Measurements from ENCODE around the gene ARMH4. TPM values are rescaled to one million over a fixed set of nuclear protein-coding genes. Genes with fewer than 3 reads are reported as not detected.

The ARMH4 gene
- total and polyA plus RNA-seq, 10 of the 15 experiments (the other 5 are each of a cell fraction or from before 2014, with no cell fraction given) = 0.50 to 0.97 (median 0.60) TPM; not detected in 7

DNA sequence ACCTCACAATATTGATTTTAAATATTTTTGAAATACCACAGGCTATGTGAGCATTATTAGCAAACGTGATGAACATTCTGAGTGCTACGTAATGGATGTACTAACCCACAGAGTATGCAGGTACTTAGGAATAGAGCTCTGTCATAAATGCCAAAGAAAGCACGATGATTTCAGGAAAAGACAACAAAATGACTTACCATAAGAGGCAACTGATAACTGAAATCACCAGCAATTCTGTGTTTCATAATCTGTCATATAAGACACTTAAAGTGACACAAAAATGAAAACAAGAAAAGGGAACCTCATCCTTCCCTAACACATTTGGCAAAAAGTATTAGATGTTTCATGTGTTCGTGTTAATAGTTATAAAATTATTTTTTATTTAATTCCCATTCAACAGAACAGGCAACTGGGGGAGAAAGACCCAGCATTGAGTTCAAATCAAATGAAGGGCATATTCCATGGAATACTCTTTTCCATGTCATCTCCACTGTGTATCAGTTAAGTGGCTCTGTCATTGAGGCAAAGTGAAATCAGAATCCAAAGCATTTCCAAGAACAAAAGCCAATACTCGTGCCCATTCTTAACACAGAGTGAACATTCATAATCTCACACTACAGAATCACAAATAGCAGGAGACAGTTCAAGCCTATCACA lies 30.4 kb downstream of the ARMH4 start (continued):
- TF ChIP-seq USF2 (IDR thresholded peaks at IDR 0.05; ENCODE audit: borderline replicate concordance, low read depth, low read length) (no peak), ZSCAN29 (IDR thresholded peaks at IDR 0.05) (no peak)

GRCh38 chr14:58119381-58119780 lies 32.6 kb downstream of the ARMH4 start:
- Histone ChIP-seq H3K27me3 (replicated peaks in 1 of 2; ENCODE audit: control insufficient read depth in 2 of 2, insufficient read depth in 2 of 2, low read length in 1 of 2) (no peaks in the 10 kb centered on the region), H3K9ac (ENCODE audit: control insufficient read depth, insufficient read depth, low read length) (no peak overlapping the region), H3K4me3 (no peak overlapping the region), H4K20me1 (ENCODE audit: control insufficient read depth, insufficient read depth) (no peaks in the 10 kb centered on the region), H3K79me2 (ENCODE audit: control insufficient read depth, insufficient read depth, low read length) (no peaks in the 10 kb centered on the region), H3K9me3 (replicated peaks; ENCODE audit: control insufficient read depth, insufficient read depth, low read length) (no peaks in the 10 kb centered on the region), H3K4me2 (ENCODE audit: control insufficient read depth, insufficient read depth) (no peak overlapping the region), H3K27ac (ENCODE audit: control insufficient read depth, insufficient read depth) (no peak overlapping the region), H3K4me1 (ENCODE audit: control insufficient read depth, insufficient read depth, low read length) (no peaks in the 10 kb centered on the region), H2AFZ (ENCODE audit: control insufficient read depth, low read depth, low read length) (no peak overlapping the region), H3K36me3 (ENCODE audit: control insufficient read depth in 2 of 2, insufficient read depth in 2 of 2, low read length in 1 of 2) (no peaks in the 10 kb centered on the region)
- FAIRE-seq = no peak
- intact Hi-C loops (cut with micrococcal nuclease; ENCODE audit: unreplicated experiment) = no loop called here
- RAD21 ChIA-PET (ENCODE audit: unreplicated experiment) = no interaction called here
- TF ChIP-seq PKNOX1 (IDR thresholded peaks at IDR 0.05) = no peak
- TF ChIP-seq E2F4 (IDR thresholded peaks at IDR 0.05; ENCODE audit: low read depth, low read length) = no peak
- TF ChIP-seq, protein P1, sequence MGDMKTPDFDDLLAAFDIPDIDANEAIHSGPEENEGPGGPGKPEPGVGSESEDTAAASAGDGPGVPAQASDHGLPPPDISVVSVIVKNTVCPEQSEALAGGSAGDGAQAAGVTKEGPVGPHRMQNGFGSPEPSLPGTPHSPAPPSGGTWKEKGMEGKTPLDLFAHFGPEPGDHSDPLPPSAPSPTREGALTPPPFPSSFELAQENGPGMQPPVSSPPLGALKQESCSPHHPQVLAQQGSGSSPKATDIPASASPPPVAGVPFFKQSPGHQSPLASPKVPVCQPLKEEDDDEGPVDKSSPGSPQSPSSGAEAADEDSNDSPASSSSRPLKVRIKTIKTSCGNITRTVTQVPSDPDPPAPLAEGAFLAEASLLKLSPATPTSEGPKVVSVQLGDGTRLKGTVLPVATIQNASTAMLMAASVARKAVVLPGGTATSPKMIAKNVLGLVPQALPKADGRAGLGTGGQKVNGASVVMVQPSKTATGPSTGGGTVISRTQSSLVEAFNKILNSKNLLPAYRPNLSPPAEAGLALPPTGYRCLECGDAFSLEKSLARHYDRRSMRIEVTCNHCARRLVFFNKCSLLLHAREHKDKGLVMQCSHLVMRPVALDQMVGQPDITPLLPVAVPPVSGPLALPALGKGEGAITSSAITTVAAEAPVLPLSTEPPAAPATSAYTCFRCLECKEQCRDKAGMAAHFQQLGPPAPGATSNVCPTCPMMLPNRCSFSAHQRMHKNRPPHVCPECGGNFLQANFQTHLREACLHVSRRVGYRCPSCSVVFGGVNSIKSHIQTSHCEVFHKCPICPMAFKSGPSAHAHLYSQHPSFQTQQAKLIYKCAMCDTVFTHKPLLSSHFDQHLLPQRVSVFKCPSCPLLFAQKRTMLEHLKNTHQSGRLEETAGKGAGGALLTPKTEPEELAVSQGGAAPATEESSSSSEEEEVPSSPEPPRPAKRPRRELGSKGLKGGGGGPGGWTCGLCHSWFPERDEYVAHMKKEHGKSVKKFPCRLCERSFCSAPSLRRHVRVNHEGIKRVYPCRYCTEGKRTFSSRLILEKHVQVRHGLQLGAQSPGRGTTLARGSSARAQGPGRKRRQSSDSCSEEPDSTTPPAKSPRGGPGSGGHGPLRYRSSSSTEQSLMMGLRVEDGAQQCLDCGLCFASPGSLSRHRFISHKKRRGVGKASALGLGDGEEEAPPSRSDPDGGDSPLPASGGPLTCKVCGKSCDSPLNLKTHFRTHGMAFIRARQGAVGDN (IDR thresholded peaks at IDR 0.05) = no peak
- TF ChIP-seq ZBED1 (IDR thresholded peaks at IDR 0.05; ENCODE audit: borderline replicate concordance) = no peak
- SMC1A ChIA-PET (ENCODE audit: uncharacterized antibody, unreplicated experiment) = no interaction called here
- BruUV-seq (replicated peaks) = no TSS peak
- in situ Hi-C loops (cut with MboI) = no loop called here
- CTCF ChIA-PET = interaction anchor here (1.1 kb wide), 1 partner anchor 46 kb away, joined by 3 read pairs; no protein-coding TSS in a partner anchor
- no peak for ATAC-seq
- POLR2A ChIA-PET = no interaction called here
- 18% methylated on average over 3 of the region's 3 CpGs for WGBS (ENCODE audit: insufficient coverage, insufficient replicate concordance, low lambda C conversion rate, missing lambda C conversion rate)
- no peak for DNase-seq (ENCODE audit: low read depth, low spot score)
